Motor neuron (in vitro differentiated cells): ENCODE measurements around the gene LRRC59. TPM values are rescaled to one million over a fixed set of nuclear protein-coding genes. Genes with fewer than 3 reads are reported as not detected.
"Not testable (repeated sequence)": the region's sequence is repeated elsewhere in the genome, so short reads cannot be mapped to it uniquely, and the experiment has no call there.

ENCODE experiments used
- ATAC-seq, 8 experiments: fragments of 200-7000 bp; cut with Tn5 transposase; replicated peaks in 6 of 8; 2 replicates each; pipeline ENCODE4 v1.8.0; 2021; ENCODE audit warnings: mild to moderate bottlenecking in 8 of 8, moderate library complexity in 8 of 8
- H3K27ac ChIP-seq, 2 donors: fragments of 250-450 bp; sonication (Bioruptor Pico); 2 replicates each; pipeline ENCODE4 v1.9.0; 2021; ENCODE audit warnings: antibody characterized with exemption in 2 of 2, mild to moderate bottlenecking in 2 of 2, moderate library complexity in 1 of 2
- H3K4me1 ChIP-seq, 2 donors: fragments of 250-450 bp; sonication (Bioruptor Pico); replicated peaks in 1 of 2; 2 replicates each; pipeline ENCODE4 v1.6.1; 2021; ENCODE audit warnings: antibody characterized with exemption in 2 of 2, mild to moderate bottlenecking in 2 of 2, moderate library complexity in 1 of 2
- H3K4me3 ChIP-seq, 5 donors: fragments of 250-450 bp; sonication (Bioruptor Pico); 2 replicates each; pipeline ENCODE4 v1.9.0; 2021; ENCODE audit warnings: antibody characterized with exemption in 5 of 5, mild to moderate bottlenecking in 5 of 5, moderate library complexity in 4 of 5
- WGBS, 10 experiments: fragments of 450-650 bp; shearing (Covaris generic); methylation state at CpG; one replicate each; pipeline ENCODE4 v1.0.0; 2022; 5-methylcytosine and 5-hydroxymethylcytosine counted together
- in situ Hi-C, 9 experiments: fragments of 400-800 bp; cut with MboI; loops; one replicate each; pipeline ENCODE4 v1.15.0; 2021; ENCODE audit warnings: low sequenced_read_pairs in 9 of 9, low pct_unique_long_range_greater_than_20kb in 2 of 9; ENCODE audit not compliant: unreplicated experiment in 9 of 9
- total RNA-seq, 8 experiments: library from RNA; unstranded; fragments of 300-600 nt; gene quantifications; 2 replicates each; pipeline versions ENCODE4 v1.2.3 to v1.2.4, GENCODE V29; 2022

The LRRC59 gene
- total RNA-seq, 8 experiments from 2014 or later, result 44.5 to 143 (median 74.3) TPM

GRCh38 chr17:50429793-50430192 lies 32.5 kb upstream of the LRRC59 start:
- Histone ChIP-seq H3K4me1 (peaks cover 12 to 19% of the 10 kb centered on the region in 2 donors), H3K27ac (no peak overlapping the region), H3K4me3 (no peak overlapping the region)
- in situ Hi-C loops, result no loop called here
- ATAC-seq, result no peak
- WGBS, 10 experiments, result 80 to 88% (median 82%) methylated on average over 1 to 4 of the region's 4 CpGs; no CpG with 5 or more reads in 7 of the 10 experiments

DNA sequence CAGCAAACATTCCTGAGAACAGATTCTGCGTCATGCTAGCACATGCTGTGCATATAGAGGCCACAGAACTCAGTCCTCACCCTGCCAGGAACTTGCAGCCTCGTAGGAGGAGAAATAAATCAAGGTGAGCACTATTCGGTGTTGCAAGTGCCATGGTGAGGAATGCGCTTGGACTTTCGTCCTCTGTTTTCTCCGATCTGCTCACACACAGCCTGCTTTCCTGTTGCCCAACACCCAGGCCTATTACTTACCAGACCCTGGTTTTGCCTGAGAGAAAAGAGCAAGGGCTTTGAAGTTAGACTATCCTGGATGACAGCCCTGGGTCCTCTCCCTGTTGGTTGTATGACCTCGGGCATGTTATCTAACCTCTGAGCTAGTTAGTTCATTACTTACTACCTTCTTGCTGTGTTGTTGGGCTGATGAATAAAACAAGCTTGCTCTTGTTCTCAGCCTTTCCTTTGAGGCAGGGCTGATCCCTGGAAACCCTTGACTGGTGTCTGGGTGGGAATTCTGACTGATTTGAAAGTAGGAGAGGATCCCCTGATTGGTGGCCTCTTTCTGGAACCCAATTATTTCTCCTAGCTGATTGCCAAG lies 31.6 kb upstream of the LRRC59 start:
- Histone ChIP-seq H3K27ac (no peak overlapping the region), H3K4me3 (no peak overlapping the region), H3K4me1 (peaks cover 18 to 23% of the 10 kb centered on the region in 2 donors)
- 14 to 78% (median 75%) methylated on average over 1 to 5 of the region's 7 CpGs; no CpG with 5 or more reads in 4 of the 10 experiments for WGBS, 10 experiments
- in situ Hi-C loops, result no loop called here
- ATAC-seq, result peak in 2 of 8 experiments; percentile 46 to 50

DNA sequence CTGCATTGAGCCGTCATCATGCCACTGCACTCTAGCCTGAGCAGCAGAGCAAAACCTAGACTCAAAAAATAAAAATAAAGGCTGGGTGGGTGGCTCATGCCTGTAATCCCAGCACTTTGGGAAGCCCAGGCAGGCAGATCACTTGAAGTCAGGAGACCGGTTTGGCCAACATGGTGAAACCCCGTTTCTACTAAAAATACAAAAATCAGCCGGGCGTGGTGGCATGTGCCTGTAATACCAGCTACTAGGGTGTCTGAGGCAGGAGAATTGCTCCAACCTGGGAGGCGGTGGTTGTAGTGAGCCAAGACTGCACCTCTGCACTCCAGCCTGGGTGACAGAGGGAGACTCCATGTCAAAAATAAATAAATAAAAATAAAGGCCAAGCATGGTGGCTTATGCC lies 30.8 kb upstream of the LRRC59 start:
- H3K27ac ChIP-seq, in situ Hi-C loops, ATAC-seq, H3K4me3 ChIP-seq: not testable (repeated sequence)
- peaks cover 23 to 27% of the 10 kb centered on the region in 2 donors for H3K4me1 ChIP-seq
- 0 to 100% (median 93%) methylated on average over 1 to 5 of the region's 6 CpGs; no CpG with 5 or more reads in 1 of the 10 experiments for WGBS, 10 experiments

- ATAC-seq, result peak; percentile 20 to 65 (median 44)
- Histone ChIP-seq H3K27ac (peak overlapping the region in 1 of 2 donors; percentile 8), H3K4me3 (peak overlapping the region in 4 of 5 donors; percentile 21 to 43 (median 34)), H3K4me1 (peaks cover 23 to 27% of the 10 kb centered on the region in 2 donors)
- WGBS, 10 experiments, result 0 to 83% (median 20%) methylated on average over 1 to 3 of the region's 4 CpGs; no CpG with 5 or more reads in 3 of the 10 experiments
- in situ Hi-C loops, result no loop called here
These were observed 29.8 kb upstream of the LRRC59 start for GRCh38 chr17:50426814-50427787.

GRCh38 chr17:50426472-50426782 lies 29.1 kb upstream of the LRRC59 start:
- Histone ChIP-seq H3K27ac (peak overlapping the region in 1 of 2 donors; percentile 8), H3K4me1 (peaks cover 23 to 27% of the 10 kb centered on the region in 2 donors), H3K4me3 (peak overlapping the region in 4 of 5 donors; percentile 21 to 43 (median 34))
- peak in 1 of 8 experiments; percentile 17 for ATAC-seq
- 0% methylated on average over 1 of the region's 7 CpGs; no CpG with 5 or more reads in 9 of the 10 experiments for WGBS, 10 experiments
- in situ Hi-C loops, result no loop called here

DNA sequence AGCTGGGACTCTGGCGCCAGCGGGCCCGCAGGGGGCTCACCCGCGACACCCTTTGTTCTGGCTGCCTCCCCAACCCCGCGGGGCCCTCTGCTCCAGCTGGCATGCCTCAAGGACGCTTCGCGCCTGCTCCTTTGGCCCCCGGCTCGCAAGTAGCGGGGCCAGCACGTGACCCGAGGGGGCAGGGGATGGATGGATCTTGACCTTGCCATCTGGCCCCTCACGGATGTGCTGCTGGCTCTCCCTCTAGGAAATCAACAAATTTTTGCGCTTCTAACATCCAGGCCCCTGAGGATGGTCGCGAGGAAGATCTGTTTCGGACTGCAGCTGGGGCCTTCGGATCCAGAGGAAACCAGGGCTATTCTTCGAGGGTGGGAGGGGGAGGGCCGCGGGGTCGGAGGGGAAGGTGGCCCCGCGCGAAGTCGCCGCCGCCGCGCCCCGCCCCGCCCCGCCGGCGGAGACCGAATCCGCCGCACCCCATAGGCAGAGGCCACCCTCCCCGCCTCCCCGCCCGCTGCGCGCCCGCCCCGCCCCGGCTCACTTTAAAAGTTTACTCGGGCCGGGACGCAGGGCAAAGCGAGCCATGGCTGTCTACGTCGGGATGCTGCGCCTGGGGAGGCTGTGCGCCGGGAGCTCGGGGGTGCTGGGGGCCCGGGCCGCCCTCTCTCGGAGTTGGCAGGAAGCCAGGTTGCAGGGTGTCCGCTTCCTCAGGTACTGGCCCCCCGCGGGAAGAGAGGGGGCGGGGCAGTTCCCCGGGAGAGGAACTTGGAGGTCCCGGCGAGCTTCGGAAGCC lies 28.6 kb upstream of the LRRC59 start, which contains the start of gene ACSF2:
Gene ACSF2, plus strand, starts transcription at position 537 of the 790 bp plus-strand sequence. Its CDS starts 44 bp downstream, at position 581.
- WGBS, 10 experiments, result 0 to 20% (median 3%) methylated on average over 1 to 11 of the region's 70 CpGs; no CpG with 5 or more reads in 6 of the 10 experiments
- ATAC-seq, result peak; percentile 62 to 90 (median 67)

GRCh38 chr17:50424996-50425681 lies 27.8 kb upstream of the LRRC59 start:
- WGBS, 10 experiments, result 90 to 100% (median 100%) methylated on average over 1 to 4 of the region's 8 CpGs; no CpG with 5 or more reads in 3 of the 10 experiments
- Histone ChIP-seq H3K4me3 (peak overlapping the region in 3 of 5 donors; percentile 32 to 43 (median 36)), H3K4me1 (peaks cover 23 to 27% of the 10 kb centered on the region in 2 donors), H3K27ac (peak overlapping the region in 1 of 2 donors; percentile 29)
- in situ Hi-C loops, result no loop called here
- peak in 1 of 8 experiments; percentile 8 for ATAC-seq

More for the DNA sequence above, 28.6 kb upstream of the LRRC59 start, which contains the start of gene ACSF2:
- in situ Hi-C loops, result no loop called here
- peak within 1 kb of the TSS; percentile 7 to 43 (median 32) for H3K4me3 ChIP-seq
- H3K27ac ChIP-seq, result peak within 1 kb of the TSS in 1 of 2 donors; percentile 29
- peaks cover 23 to 27% of the 10 kb centered on the region in 2 donors for H3K4me1 ChIP-seq

GRCh38 chr17:50424246-50424995 lies 27.1 kb upstream of the LRRC59 start:
- Histone ChIP-seq H3K27ac (no peak overlapping the region), H3K4me3 (no peak overlapping the region), H3K4me1 (peaks cover 23 to 27% of the 10 kb centered on the region in 2 donors)
- ATAC-seq, result no peak
- in situ Hi-C loops, result no loop called here
- 56 to 100% (median 88%) methylated on average over 1 to 7 of the region's 9 CpGs; no CpG with 5 or more reads in 2 of the 10 experiments for WGBS, 10 experiments

DNA sequence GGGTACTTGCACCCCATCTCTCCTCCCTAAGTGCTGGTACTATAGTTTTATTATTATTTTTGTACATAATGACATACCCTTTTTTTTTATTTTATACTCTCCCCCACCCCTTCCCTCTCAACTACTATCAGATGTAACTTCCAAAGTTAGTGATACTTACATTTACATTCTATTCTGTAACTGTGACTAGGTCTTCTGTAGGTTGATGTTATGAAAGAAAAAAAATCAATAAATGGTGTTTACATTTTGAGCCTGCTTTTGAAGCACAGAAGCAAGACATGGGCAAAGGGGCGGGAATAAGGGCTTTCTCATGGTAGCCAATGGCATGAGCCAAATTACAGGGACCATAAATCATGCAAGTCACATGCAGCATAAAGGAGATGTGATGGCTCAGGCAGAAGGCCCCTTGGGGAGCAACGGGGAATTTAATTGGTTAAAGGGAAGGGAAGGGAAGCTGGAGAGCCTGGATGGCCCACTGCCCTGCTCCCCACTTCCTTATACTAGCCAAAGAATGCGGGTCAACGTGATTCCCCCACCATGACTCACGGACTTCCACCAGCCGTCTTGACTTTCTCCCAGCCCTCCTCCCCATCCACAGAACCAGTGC lies 26.3 kb upstream of the LRRC59 start:
- WGBS, 10 experiments, result 14 to 100% (median 47%) methylated on average over 1 to 5 of the region's 6 CpGs
- ATAC-seq, result peak in 5 of 8 experiments; percentile 10 to 74 (median 70)
- in situ Hi-C loops, result no loop called here
- Histone ChIP-seq H3K4me1 (peaks cover 23 to 27% of the 10 kb centered on the region in 2 donors), H3K4me3 (no peak overlapping the region), H3K27ac (no peak overlapping the region)

- WGBS, 10 experiments, result 71 to 100% (median 100%) methylated on average over 1 of the region's 2 CpGs; no CpG with 5 or more reads in 3 of the 10 experiments
- no peak overlapping the region for H3K4me3 ChIP-seq
- H3K4me1 ChIP-seq, result peaks cover 23 to 27% of the 10 kb centered on the region in 2 donors
- in situ Hi-C loops, result no loop called here
- no peak for ATAC-seq
- no peak overlapping the region for H3K27ac ChIP-seq
These were observed 25.4 kb upstream of the LRRC59 start for GRCh38 chr17:50422738-50423137.
